ENCODE measurements around the gene LRRTM4. TPM values are rescaled to one million over a fixed set of nuclear protein-coding genes. Genes with fewer than 3 reads are reported as not detected.

The LRRTM4 gene
- total RNA-seq, 4 donors from 2014 or later, result not detected

DNA sequence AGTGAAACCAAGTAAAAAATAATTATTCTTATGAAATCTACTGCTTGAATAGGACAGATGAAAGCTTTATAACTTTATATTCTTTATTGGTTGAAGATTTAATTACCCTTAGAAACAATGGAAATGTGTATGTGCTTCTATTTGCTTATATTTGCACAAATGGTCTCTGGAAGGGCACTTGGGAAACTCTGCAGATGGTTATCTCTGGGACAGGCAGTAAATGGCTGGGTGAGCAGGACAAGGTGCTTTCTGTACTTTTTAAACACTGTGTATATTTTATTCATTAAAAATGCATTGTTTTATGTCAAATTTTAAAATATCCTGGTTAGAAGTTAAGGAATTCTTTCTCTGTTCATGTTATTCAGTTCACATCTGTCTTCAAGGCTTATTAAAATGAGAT lies 131.1 kb downstream of the LRRTM4 start:
- H3K27me3 ChIP-seq, result no peaks in the 10 kb centered on the region
- DNase-seq, result no peak
- no peak overlapping the region for H3K27ac ChIP-seq
- TF ChIP-seq POLR2A (IDR thresholded peaks at IDR 0.05) (no peak), CTCF (IDR thresholded peaks at IDR 0.05) (no peak)
- no peaks in the 10 kb centered on the region for H3K9me3 ChIP-seq
- intact Hi-C loops (cut with DNase I), result no loop called here
- H3K36me3 ChIP-seq, result no peaks in the 10 kb centered on the region
- H3K4me3 ChIP-seq (replicated peaks in 1 of 3), result no peak overlapping the region
- H3K4me1 ChIP-seq, result no peaks in the 10 kb centered on the region

DNA sequence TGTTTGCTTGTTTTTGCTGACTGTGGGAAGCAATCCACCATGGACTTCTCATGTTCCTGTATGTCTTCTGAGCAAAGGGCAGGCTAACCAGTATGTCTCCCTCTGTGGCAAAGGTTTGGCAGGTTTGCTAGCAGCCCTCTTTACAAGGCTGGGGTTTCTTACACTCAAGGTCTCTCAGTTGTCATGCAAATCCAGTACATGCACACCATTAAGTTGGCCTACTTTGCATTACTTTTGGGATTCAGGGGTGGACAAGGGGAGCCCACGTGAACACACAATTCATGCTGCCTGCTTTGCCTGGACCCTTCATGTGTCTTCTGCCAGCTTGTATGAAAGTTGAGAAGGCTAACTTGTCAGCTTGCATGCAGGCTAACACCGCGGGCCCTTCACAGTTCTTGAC lies 134.9 kb downstream of the LRRTM4 start:
- TF ChIP-seq CTCF (IDR thresholded peaks at IDR 0.05) (no peak), POLR2A (IDR thresholded peaks at IDR 0.05) (no peak)
- H3K9me3 ChIP-seq, result no peaks in the 10 kb centered on the region
- WGBS, 2 donors, result 55 to 68% methylated on average over 3 of the region's 3 CpGs
- DNase-seq, result no peak
- H3K36me3 ChIP-seq, result no peaks in the 10 kb centered on the region
- intact Hi-C loops (cut with DNase I), result no loop called here
- no peaks in the 10 kb centered on the region for H3K4me1 ChIP-seq
- H3K4me3 ChIP-seq (replicated peaks in 1 of 3), result no peak overlapping the region
- H3K27me3 ChIP-seq, result no peaks in the 10 kb centered on the region
- no peak overlapping the region for H3K27ac ChIP-seq

GRCh38 chr2:77372636-77373035 lies 149.5 kb downstream of the LRRTM4 start:
- Histone ChIP-seq H3K4me3 (replicated peaks in 1 of 3) (no peak overlapping the region), H3K27me3 (no peaks in the 10 kb centered on the region), H3K36me3 (no peaks in the 10 kb centered on the region), H3K27ac (no peak overlapping the region), H3K4me1 (no peaks in the 10 kb centered on the region), H3K9me3 (no peaks in the 10 kb centered on the region)
- intact Hi-C loops (cut with DNase I), result no loop called here
- TF ChIP-seq POLR2A (IDR thresholded peaks at IDR 0.05) (no peak), CTCF (IDR thresholded peaks at IDR 0.05) (no peak)
- no peak for DNase-seq

GRCh38 chr2:77370511-77370910 lies 151.7 kb downstream of the LRRTM4 start:
- Histone ChIP-seq H3K27me3 (no peaks in the 10 kb centered on the region), H3K4me1 (no peaks in the 10 kb centered on the region), H3K36me3 (no peaks in the 10 kb centered on the region), H3K9me3 (no peaks in the 10 kb centered on the region), H3K27ac (no peak overlapping the region), H3K4me3 (replicated peaks in 1 of 3) (no peak overlapping the region)
- WGBS, 2 donors, result 79 to 82% methylated on average over 3 of the region's 3 CpGs
- no peak for DNase-seq
- intact Hi-C loops (cut with DNase I), result no loop called here
- TF ChIP-seq POLR2A (IDR thresholded peaks at IDR 0.05), result no peak
- TF ChIP-seq CTCF (IDR thresholded peaks at IDR 0.05), result no peak

GRCh38 chr2:77363277-77363676 lies 158.9 kb downstream of the LRRTM4 start:
- no peaks in the 10 kb centered on the region for H3K9me3 ChIP-seq
- H3K27ac ChIP-seq, result no peak overlapping the region
- WGBS, 2 donors, result 73 to 86% methylated on average over 5 of the region's 5 CpGs
- no peaks in the 10 kb centered on the region for H3K36me3 ChIP-seq
- H3K4me3 ChIP-seq (replicated peaks in 1 of 3), result no peak overlapping the region
- DNase-seq, result no peak
- intact Hi-C loops (cut with DNase I), result no loop called here
- no peaks in the 10 kb centered on the region for H3K4me1 ChIP-seq
- TF ChIP-seq POLR2A (IDR thresholded peaks at IDR 0.05) (no peak), CTCF (IDR thresholded peaks at IDR 0.05) (no peak)
- no peaks in the 10 kb centered on the region for H3K27me3 ChIP-seq

Measured in thyroid gland (tissue), 4 donors.